Activated CD4-positive, alpha-beta T cell treated with anti-CD3 and anti-CD28 coated beads, Interleukin-10, Interleukin-2, amounts not matched to agents 100 ng/mL and 50 ng/mL, durations not matched to agents 16 hours and 8 hours (primary cell): ENCODE data around the gene LDB3.
"Not testable (repeated sequence)": the region's sequence is repeated elsewhere in the genome, so short reads cannot be mapped to it uniquely, and the experiment has no call there.

ENCODE experiments used
- DNase-seq: peaks from one replicate; pipeline ENCODE4 v3.0.0-alpha.2; 2020

Gene LDB3

GRCh38 chr10:86668297-86669165 is at the start of gene LDB3:
TSS of gene LDB3 (plus strand) at chr10:86668511. CDS start at chr10:86668692, 181 bp downstream.
- no peak for DNase-seq

- no peak for DNase-seq
These were observed 40.0 kb upstream of the LDB3 start for GRCh38 chr10:86628311-86628710.

GRCh38 chr10:86630079-86630478 is 38.2 kb upstream of the LDB3 start:
- no peak for DNase-seq

- DNase-seq = no peak
These were observed 36.1 kb upstream of the LDB3 start for GRCh38 chr10:86632009-86632800.

- DNase-seq = no peak
These were observed 35.4 kb upstream of the LDB3 start for GRCh38 chr10:86632951-86633350.

GRCh38 chr10:86635402-86635801 is 32.9 kb upstream of the LDB3 start:
- no peak for DNase-seq

GRCh38 chr10:86636311-86636710 is 32.0 kb upstream of the LDB3 start:
- no peak for DNase-seq

- DNase-seq = no peak
These were observed 26.3 kb upstream of the LDB3 start for GRCh38 chr10:86642021-86642420.

- DNase-seq = no peak
These were observed 25.8 kb upstream of the LDB3 start for GRCh38 chr10:86642499-86642898.

GRCh38 chr10:86644152-86644793 is 24.0 kb upstream of the LDB3 start:
- DNase-seq = no peak

- DNase-seq = no peak
These were observed 23.4 kb upstream of the LDB3 start for GRCh38 chr10:86644794-86645445.

- DNase-seq = not testable (repeated sequence)
These were observed 22.6 kb upstream of the LDB3 start for GRCh38 chr10:86645621-86646165.

- no peak for DNase-seq
These were observed 21.8 kb upstream of the LDB3 start for GRCh38 chr10:86646532-86646931.

GRCh38 chr10:86646933-86647332 is 21.4 kb upstream of the LDB3 start:
- DNase-seq = no peak

GRCh38 chr10:86647773-86648703 is 20.3 kb upstream of the LDB3 start:
- no peak for DNase-seq

- no peak for DNase-seq
These were observed 19.4 kb upstream of the LDB3 start for GRCh38 chr10:86648704-86649427.

- DNase-seq = no peak
These were observed 18.7 kb upstream of the LDB3 start for GRCh38 chr10:86649471-86650150.

GRCh38 chr10:86650151-86650550 is 18.2 kb upstream of the LDB3 start:
- no peak for DNase-seq

- no peak for DNase-seq
These were observed 17.3 kb upstream of the LDB3 start for GRCh38 chr10:86651021-86651471.
